ENCODE results near the gene ARHGAP11A. TPM values are rescaled to one million over a fixed set of nuclear protein-coding genes. Genes with fewer than 3 reads are reported as not detected.

The ARHGAP11A gene
- total and polyA plus RNA-seq, 2 of the 8 experiments (the other 6 are each of a cell fraction or from before 2014, with no cell fraction given): 8.1 to 112 TPM

GRCh38 chr15:32671339-32672325 is 56.3 kb downstream of the ARHGAP11A start:
- H3K9me3 ChIP-seq (ENCODE audit: insufficient read depth in 2 of 2, low read depth in 1 of 2, low read length in 1 of 2): no peaks in the 10 kb centered on the region
- H3K4ac ChIP-seq (replicated peaks; ENCODE audit: insufficient read length, low read depth, low read length): no peak overlapping the region
- H3K23me2 ChIP-seq (ENCODE audit: low read depth, low read length): no peaks in the 10 kb centered on the region; the same call in 1 of the 2 replicates
- DNase-seq (ENCODE audit: low read depth in 1 of 2, low spot score in 2 of 2): no peak
- no peaks in the 10 kb centered on the region for H3K79me2 ChIP-seq (ENCODE audit: control insufficient read depth in 1 of 2, insufficient read depth in 2 of 2, low read length in 2 of 2)
- no peak overlapping the region for H2BK20ac ChIP-seq (ENCODE audit: low read length)
- H3K9ac ChIP-seq (replicated peaks in 1 of 4; ENCODE audit: extremely low read depth in 1 of 4, low read depth in 3 of 4, low read length in 3 of 4): no peak overlapping the region
- 90% methylated on average over 28 of the region's 29 CpGs; no CpG with 5 or more reads in 1 of the 2 experiments for WGBS, 2 experiments (ENCODE audit: extremely low coverage in 1 of 2, insufficient coverage in 1 of 2, insufficient read length in 1 of 2, insufficient replicate concordance in 2 of 2, low coverage in 1 of 2, low lambda C conversion rate in 2 of 2, missing lambda C conversion rate in 1 of 2)
- 0 out of 2 replicates have a peak overlapping the region, but pooled peaks have one; percentile 77 for H4K8ac ChIP-seq (ENCODE audit: extremely low read depth, insufficient read depth, low read length)
- H4K5ac ChIP-seq (ENCODE audit: insufficient read length, low read depth, low read length): no peak overlapping the region
- no peaks in the 10 kb centered on the region for H3K27me3 ChIP-seq (replicated peaks in 1 of 4; ENCODE audit: control insufficient read depth in 3 of 4, extremely low read depth in 1 of 4, insufficient read depth in 3 of 4, low read length in 3 of 4)
- H3K27ac ChIP-seq (ENCODE audit: low read depth, low read length): no peak overlapping the region
- H2BK120ac ChIP-seq (replicated peaks; ENCODE audit: low read depth, low read length): no peak overlapping the region
- no peak overlapping the region for H4K91ac ChIP-seq (replicated peaks; ENCODE audit: insufficient read length, low read length)
- H3K36me3 ChIP-seq (ENCODE audit: control insufficient read depth in 2 of 4, insufficient read depth in 4 of 4, low read length in 3 of 4): no peaks in the 10 kb centered on the region
- no peak overlapping the region for H3K4me2 ChIP-seq (ENCODE audit: insufficient read depth in 1 of 2, low read depth in 2 of 2, low read length in 2 of 2)
- no peak overlapping the region for H3K4me3 ChIP-seq (ENCODE audit: extremely low read depth in 1 of 4, insufficient read depth in 2 of 4, low read depth in 3 of 4, low read length in 4 of 4)
- no peak for FAIRE-seq
- CTCF ChIA-PET (ENCODE audit: partially characterized antibody): interaction anchor here (0.6 to 2.3 kb wide), 6 partner anchors 8 to 287 kb away, joined by 3 to 8 read pairs (median 4); no protein-coding TSS in a partner anchor
- POLR2A ChIA-PET (ENCODE audit: partially characterized antibody): interaction anchor here (1.6 to 2.1 kb wide), 2 partner anchors 19 to 30 kb away, joined by 3 to 5 read pairs; partner anchors contain the start of gene SCG5
- no peaks in the 10 kb centered on the region for H3K79me1 ChIP-seq (ENCODE audit: low read depth, low read length)
- peaks cover 5 to 16% (median 7%) of the 10 kb centered on the region in 4 experiments for H3K4me1 ChIP-seq (replicated peaks in 1 of 4; ENCODE audit: control insufficient read depth in 3 of 4, insufficient read depth in 4 of 4, low read length in 3 of 4)
- no peak overlapping the region for H2BK5ac ChIP-seq (ENCODE audit: low read depth, low read length)
- no peak overlapping the region for H2AK5ac ChIP-seq (ENCODE audit: low read depth, low read length)
- no peaks in the 10 kb centered on the region for H4K20me1 ChIP-seq (replicated peaks in 1 of 2; ENCODE audit: control insufficient read depth in 1 of 2, insufficient read depth in 2 of 2, low read length in 2 of 2)
- H2BK15ac ChIP-seq (ENCODE audit: low read length): peak overlapping the region; percentile 24; the same call in 1 of the 2 replicates
- H3K56ac ChIP-seq (replicated peaks; ENCODE audit: insufficient read length, low read depth, low read length): no peak overlapping the region
- 0 out of 2 replicates have a peak overlapping the region, but pooled peaks have one; percentile 3 for H3K18ac ChIP-seq (ENCODE audit: extremely low read depth, low read length)
- no peak overlapping the region for H3K23ac ChIP-seq (ENCODE audit: insufficient read length)
- H3K14ac ChIP-seq (ENCODE audit: insufficient read length): no peak overlapping the region
- no peak overlapping the region for H2BK12ac ChIP-seq (ENCODE audit: low read depth, low read length)
- H2AFZ ChIP-seq (ENCODE audit: low read length): no peak overlapping the region
- no peak for TF ChIP-seq ASH2L (IDR thresholded peaks at IDR 0.05; ENCODE audit: low read length)
- TF ChIP-seq KDM5A (IDR thresholded peaks at IDR 0.05; ENCODE audit: low read length): no peak
- no peak for TF ChIP-seq HDAC2 (IDR thresholded peaks at IDR 0.05; ENCODE audit: borderline replicate concordance in 1 of 2, low read depth in 2 of 2, low read length in 2 of 2)
